HG03457 (cell line): ENCODE data around the gene GPR161.
"Not testable (repeated sequence)": the region's sequence is repeated elsewhere in the genome, so short reads cannot be mapped to it uniquely, and the experiment has no call there.

Experiments
- ATAC-seq: cut with Tn5 transposase; IDR thresholded peaks from one replicate; pipeline ENCODE4 v1.9.1; 2021; ENCODE audit warnings: moderate number of reproducible peaks; ENCODE audit not compliant: unreplicated experiment

GPR161 gene

GRCh38 chr1:168088511-168089325 lies 48.0 kb downstream of the GPR161 start:
- no peak for ATAC-seq

- no peak for ATAC-seq
These were observed 49.0 kb downstream of the GPR161 start for GRCh38 chr1:168087696-168088095.

- ATAC-seq, result no peak
These were observed 50.3 kb downstream of the GPR161 start for GRCh38 chr1:168086438-168086837.

- no peak for ATAC-seq
These were observed 51.3 kb downstream of the GPR161 start for GRCh38 chr1:168085401-168085872.

- ATAC-seq, result no peak
These were observed 52.1 kb downstream of the GPR161 start for GRCh38 chr1:168084396-168085231.

- ATAC-seq, result no peak
These were observed 53.0 kb downstream of the GPR161 start for GRCh38 chr1:168083456-168084325.

- peak; percentile 70 for ATAC-seq
These were observed 54.5 kb downstream of the GPR161 start for GRCh38 chr1:168082008-168082876.

GRCh38 chr1:168081373-168082007 lies 55.2 kb downstream of the GPR161 start:
- no peak for ATAC-seq

GRCh38 chr1:168079761-168080160 lies 57.0 kb downstream of the GPR161 start:
- no peak for ATAC-seq

GRCh38 chr1:168069384-168069783 lies 67.3 kb downstream of the GPR161 start:
- ATAC-seq, result no peak

GRCh38 chr1:168065506-168065905 lies 71.2 kb downstream of the GPR161 start:
- no peak for ATAC-seq

GRCh38 chr1:168064216-168064615 lies 72.5 kb downstream of the GPR161 start:
- ATAC-seq, result no peak

GRCh38 chr1:168057921-168058320 lies 78.8 kb downstream of the GPR161 start:
- ATAC-seq, result no peak

- ATAC-seq, result no peak
These were observed 79.4 kb downstream of the GPR161 start for GRCh38 chr1:168057355-168057754.

- ATAC-seq, result not testable (repeated sequence)
These were observed 80.6 kb downstream of the GPR161 start for GRCh38 chr1:168056152-168056551.

GRCh38 chr1:168054117-168054516 lies 82.6 kb downstream of the GPR161 start:
- ATAC-seq, result no peak

- no peak for ATAC-seq
These were observed 83.0 kb downstream of the GPR161 start for GRCh38 chr1:168053681-168054080.

- ATAC-seq, result no peak
These were observed 85.8 kb downstream of the GPR161 start for GRCh38 chr1:168050880-168051279.

GRCh38 chr1:168050307-168050706 lies 86.4 kb downstream of the GPR161 start:
- ATAC-seq, result no peak
